Endothelial cell of umbilical vein (primary cell): ENCODE measurements around the gene PRDX1. TPM values are rescaled to one million over a fixed set of nuclear protein-coding genes. Genes with fewer than 3 reads are reported as not detected.
A peak's percentile ranks its signal among the peaks of the same experiment; 100 is the strongest.
"Not testable (repeated sequence)": the region's sequence is repeated elsewhere in the genome, so short reads cannot be mapped to it uniquely, and the experiment has no call there.

Experiments used
- BruUV-seq: library from RNA; stranded (reverse); fragments of 400-500 nt; replicated peaks from 2 replicates; lab custom pipeline; 2021; lab: Mats Ljungman, UMichigan
- CTCF ChIA-PET: fragments of 300-600, 350-600 bp; sonication (Branson Sonifier 250); formaldehyde crosslinking; loops from one replicate; lab custom pipeline; 2021; ENCODE audit warnings: antibody characterized with exemption, inconsistent platforms; lab: Charles Lee
- POLR2A ChIA-PET: fragments of 300-600, 350-600 bp; sonication (Branson Sonifier 250); formaldehyde crosslinking; loops from one replicate; lab custom pipeline; 2021; ENCODE audit warnings: antibody characterized with exemption, inconsistent platforms; lab: Charles Lee
- DNase-seq: peaks from one replicate; pipeline ENCODE4 v3.0.0-alpha.2; 2011; ENCODE audit warnings: low read depth, low spot score
- FAIRE-seq: peaks from 2 replicates; lab custom pipeline; 2011; peaks lifted over from hg19 to GRCh38; lab: Jason Lieb, UNC
- H2AFZ ChIP-seq: 2 replicates; pipeline ENCODE4 v1.6.0; 2012; ENCODE audit warnings: low read depth, low read length, control low read depth, inconsistent platforms
- H3K27ac ChIP-seq: 2 replicates; pipeline ENCODE4 v1.5.1; 2011; ENCODE audit warnings: low read depth, mild to moderate bottlenecking, control low read depth, low read length, moderate library complexity; ENCODE audit not compliant: insufficient read depth
- H3K27me3 ChIP-seq, 2 experiments: 2 replicates each; pipeline versions ENCODE4 v1.6.0 to v1.6.1; 2011; ENCODE audit warnings: low read length in 2 of 2, mixed read lengths in 1 of 2; ENCODE audit not compliant: control insufficient read depth in 2 of 2, insufficient read depth in 2 of 2
- H3K36me3 ChIP-seq, 2 experiments: 2 replicates in 1 of 2; 3 replicates in 1 of 2; pipeline ENCODE4 v1.5.1; 2011; ENCODE audit warnings: low read length in 2 of 2, mild to moderate bottlenecking in 1 of 2, moderate library complexity in 1 of 2; ENCODE audit not compliant: control insufficient read depth in 2 of 2, insufficient read depth in 2 of 2; ENCODE audit errors: extremely low read depth in 1 of 2
- H3K4me1 ChIP-seq: 3 replicates; pipeline ENCODE4 v1.5.1; 2011; ENCODE audit warnings: mild to moderate bottlenecking, low read length; ENCODE audit not compliant: control insufficient read depth, insufficient read depth; ENCODE audit errors: extremely low read depth
- H3K4me2 ChIP-seq: 2 replicates; pipeline ENCODE4 v1.6.1; 2011; ENCODE audit warnings: low read length, control low read depth, mixed read lengths; ENCODE audit not compliant: insufficient read depth
- H3K4me3 ChIP-seq, 3 experiments: fragments of 200-600 bp in 1 of 3; sonication (generic), shearing (Covaris generic) in 1 of 3; replicated peaks in 1 of 3; 2 replicates each; pipeline ENCODE4 v1.5.1; 2011 to 2016; ENCODE audit warnings: control low read depth in 3 of 3, low read length in 3 of 3, mild to moderate bottlenecking in 2 of 3, inconsistent platforms in 1 of 3, low read depth in 1 of 3, moderate library complexity in 1 of 3; ENCODE audit not compliant: insufficient read depth in 1 of 3
- H3K79me2 ChIP-seq: 2 replicates; pipeline ENCODE4 v1.6.0; 2012; ENCODE audit warnings: low read length, inconsistent platforms; ENCODE audit not compliant: control insufficient read depth, insufficient read depth
- H3K9ac ChIP-seq: replicated peaks from 2 replicates; pipeline ENCODE3; 2011; ENCODE audit warnings: low read length, control low read depth; ENCODE audit not compliant: insufficient read depth; ENCODE audit errors: extremely low read depth
- H3K9me1 ChIP-seq: replicated peaks from 3 replicates; pipeline ENCODE4 v1.6.0; 2011; ENCODE audit warnings: mild to moderate bottlenecking, low read length; ENCODE audit not compliant: control insufficient read depth, insufficient read depth; ENCODE audit errors: extremely low read depth
- H3K9me3 ChIP-seq: replicated peaks from 2 replicates; pipeline ENCODE4 v1.5.1; 2012; ENCODE audit warnings: low read length, inconsistent platforms; ENCODE audit not compliant: control insufficient read depth, insufficient read depth
- H4K20me1 ChIP-seq: replicated peaks from 2 replicates; pipeline ENCODE3; 2011; ENCODE audit warnings: mild to moderate bottlenecking, low read length; ENCODE audit not compliant: control insufficient read depth, insufficient read depth; ENCODE audit errors: extremely low read depth
- CTCF ChIP-seq, 2 donors: IDR thresholded peaks; 1 replicate in 1 of 2; 2 replicates in 1 of 2; pipeline ENCODE4 v1.5.1; 2011; ENCODE audit warnings: low read length in 2 of 2, mild to moderate bottlenecking in 2 of 2, moderate library complexity in 2 of 2, control low read depth in 1 of 2, inconsistent platforms in 1 of 2, low read depth in 1 of 2; ENCODE audit not compliant: insufficient read depth in 1 of 2; ENCODE audit errors: extremely low read depth in 1 of 2
- EZH2 ChIP-seq: IDR thresholded peaks from 2 replicates; pipeline ENCODE4 v1.6.1; 2012; ENCODE audit warnings: borderline replicate concordance, low read depth, mild to moderate bottlenecking, moderate library complexity, low read length, inconsistent platforms; ENCODE audit not compliant: severe bottlenecking
- FOS ChIP-seq: IDR thresholded peaks from 2 replicates; pipeline ENCODE4 v1.6.1; 2011; ENCODE audit warnings: mild to moderate bottlenecking, low read length, moderate library complexity, borderline replicate concordance; ENCODE audit not compliant: insufficient read depth
- GATA2 ChIP-seq: IDR thresholded peaks from 2 replicates; pipeline ENCODE4 v1.7.0; 2011; ENCODE audit warnings: low read depth, mild to moderate bottlenecking, moderate library complexity, mixed read lengths, low read length; ENCODE audit not compliant: insufficient read length, insufficient read depth
- JUN ChIP-seq: IDR thresholded peaks from 2 replicates; pipeline ENCODE4 v1.6.1; 2011; ENCODE audit warnings: borderline replicate concordance, low read depth; ENCODE audit not compliant: insufficient read length, insufficient read depth
- MAX ChIP-seq: IDR thresholded peaks from 2 replicates; pipeline ENCODE4 v1.6.1; 2011; ENCODE audit not compliant: insufficient read depth, insufficient read length
- MYC ChIP-seq: IDR thresholded peaks from one replicate; pipeline ENCODE4 v1.6.1; 2011; ENCODE audit warnings: mild to moderate bottlenecking, low read depth, low read length
- POLR2A ChIP-seq: IDR thresholded peaks from 2 replicates; pipeline ENCODE4 v1.6.1; 2012; ENCODE audit warnings: low read depth, mild to moderate bottlenecking, control low read depth, low read length
- POLR2AphosphoS5 ChIP-seq: IDR thresholded peaks from 2 replicates; pipeline ENCODE4 v1.6.1; 2012; ENCODE audit warnings: low read depth, mild to moderate bottlenecking, control low read depth, low read length, moderate library complexity; ENCODE audit not compliant: insufficient read depth
- dilution Hi-C: fragments of 300-500 bp; cut with MboI; formaldehyde crosslinking; loops from one replicate; pipeline ENCODE4 v1.15.0; 2019; ENCODE audit warnings: low sequenced_read_pairs; ENCODE audit not compliant: extremely low pct_ligation_motif_present
- intact Hi-C: fragments of 100-400 bp; cut with micrococcal nuclease; formaldehyde crosslinking; loops from one replicate; pipeline ENCODE4 v1.10.0; 2022
- polyA plus RNA-seq, 4 experiments: library from polyadenylated mRNA; depleted of rRNA in 3 of 4; stranded (reverse) in 3 of 4; unstranded in 1 of 4; fragments of >200 nt; gene quantifications; 2 replicates each; pipeline versions ENCODE4 v1.2.1 to v1.2.3, GENCODE V29; 2011 to 2012; ENCODE audit warnings: missing spikeins in 1 of 4
- total RNA-seq: library from RNA; stranded (reverse); gene quantifications from 2 replicates; pipeline ENCODE4 v1.2.3, GENCODE V29; 2021

The PRDX1 gene
- total and polyA plus RNA-seq, 2 donors (not counting 3 experiments of a cell fraction or from before 2014, with no cell fraction given) = 622 to 685 TPM

- intact Hi-C loops = no loop called here
Observed at GRCh38 chr1:45526135-45526644, 4.5 kb upstream of the PRDX1 start.

DNA sequence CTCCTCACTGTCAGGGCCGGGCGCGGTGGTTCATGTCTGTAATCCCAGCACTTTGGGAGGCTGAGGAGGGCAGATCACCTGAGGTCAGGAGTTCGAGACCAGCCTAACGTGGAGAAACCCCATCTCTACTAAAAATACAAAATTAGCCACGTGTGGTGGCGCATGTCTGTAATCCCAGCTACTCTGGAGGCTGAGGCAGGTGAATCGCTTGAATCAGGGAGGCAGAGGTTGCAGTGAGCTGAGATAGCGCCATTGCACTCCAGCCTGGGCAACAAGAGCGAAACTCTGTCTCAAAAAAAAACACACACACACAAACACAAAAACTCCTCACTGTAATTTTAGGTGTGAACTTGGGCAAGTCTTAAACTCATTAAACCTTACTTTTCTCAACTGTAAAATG lies 2.3 kb upstream of the PRDX1 start:
- DNase-seq, H3K9me1 ChIP-seq, H4K20me1 ChIP-seq, FAIRE-seq, POLR2A ChIA-PET, H3K9me3 ChIP-seq, H3K27me3 ChIP-seq, H2AFZ ChIP-seq, H3K9ac ChIP-seq, H3K36me3 ChIP-seq, H3K27ac ChIP-seq, intact Hi-C loops, H3K4me3 ChIP-seq, BruUV-seq, dilution Hi-C loops, H3K4me2 ChIP-seq: not testable (repeated sequence)
- Histone ChIP-seq H3K79me2 (peaks cover 27% of the 10 kb centered on the region), H3K4me1 (peaks cover 16% of the 10 kb centered on the region)
- CTCF ChIA-PET = interaction anchor here (1.3 kb wide), 1 partner anchor 27 kb away, joined by 4 read pairs; the partner anchor contains the start of gene AKR1A1

More at GRCh38 chr1:45526135-45526644, 4.5 kb upstream of the PRDX1 start:
- Histone ChIP-seq H3K9me1 (no peaks in the 10 kb centered on the region), H3K4me3 (no peak overlapping the region), H4K20me1 (no peaks in the 10 kb centered on the region), H3K9me3 (no peaks in the 10 kb centered on the region), H3K27ac (no peak overlapping the region), H3K36me3 (no peaks in the 10 kb centered on the region), H3K9ac (no peak overlapping the region), H2AFZ (no peak overlapping the region), H3K79me2 (peaks cover 5% of the 10 kb centered on the region), H3K27me3 (no peaks in the 10 kb centered on the region), H3K4me1 (peaks cover 7% of the 10 kb centered on the region), H3K4me2 (no peak overlapping the region)
- POLR2A ChIA-PET = no interaction called here
- DNase-seq (no peak), FAIRE-seq (no peak)
- CTCF ChIA-PET = no interaction called here
- TF ChIP-seq MYC (no peak), FOS (no peak), POLR2A (no peak), EZH2 (no peak), JUN (no peak), POLR2AphosphoS5 (no peak), CTCF (IDR thresholded peaks at IDR 0.05; ENCODE audit: extremely low read depth in 1 of 2, insufficient read depth in 1 of 2, low read depth in 1 of 2, low read length in 2 of 2) (no peak), GATA2 (no peak), MAX (no peak)
- dilution Hi-C loops = no loop called here
- BruUV-seq = no TSS peak

GRCh38 chr1:45523516-45523915 lies 1.8 kb upstream of the PRDX1 start:
- H3K9me1 ChIP-seq, DNase-seq, H3K9me3 ChIP-seq, BruUV-seq, POLR2A ChIA-PET, dilution Hi-C loops, H3K9ac ChIP-seq, H3K27ac ChIP-seq, H2AFZ ChIP-seq, intact Hi-C loops, H3K4me3 ChIP-seq, H3K27me3 ChIP-seq, H3K36me3 ChIP-seq, H3K4me2 ChIP-seq, H4K20me1 ChIP-seq: not testable (repeated sequence)
- CTCF ChIA-PET = interaction anchor here (1.3 kb wide), 1 partner anchor 27 kb away, joined by 4 read pairs; the partner anchor contains the start of gene AKR1A1
- peak; percentile 31 for FAIRE-seq
- Histone ChIP-seq H3K4me1 (peaks cover 19% of the 10 kb centered on the region), H3K79me2 (peaks cover 31% of the 10 kb centered on the region)
